CD4-positive, alpha-beta memory T cell (primary cell): ENCODE data around the gene CORO1A. TPM values are rescaled to one million over a fixed set of nuclear protein-coding genes. Genes with fewer than 3 reads are reported as not detected.

Source experiments
- CTCF ChIA-PET: fragments of 350-600 bp; sonication (Branson Sonifier 250); formaldehyde crosslinking; loops from one replicate; lab custom pipeline; 2021; ENCODE audit warnings: inconsistent platforms; ENCODE audit not compliant: partially characterized antibody; lab: Charles Lee
- POLR2A ChIA-PET: fragments of 350-600 bp; sonication (Branson Sonifier 250); formaldehyde crosslinking; loops from one replicate; lab custom pipeline; 2021; ENCODE audit not compliant: partially characterized antibody; lab: Charles Lee
- DNase-seq, 5 donors: peaks; one replicate each; pipeline versions ENCODE4 v3.0.0 to v3.0.0-alpha.2; 2020 to 2022; ENCODE audit warnings: mixed read lengths in 1 of 5
- H3K27ac ChIP-seq: one replicate; pipeline ENCODE4 v1.7.0; 2013; ENCODE audit warnings: low read depth, low read length
- H3K27me3 ChIP-seq: 2 replicates; pipeline ENCODE4 v1.7.0; 2013; ENCODE audit warnings: mild to moderate bottlenecking, low read length, moderate library complexity; ENCODE audit not compliant: insufficient read depth
- H3K36me3 ChIP-seq: 2 replicates; pipeline ENCODE4 v1.7.0; 2013; ENCODE audit warnings: mild to moderate bottlenecking, low read length, moderate library complexity; ENCODE audit not compliant: insufficient read depth
- H3K4me1 ChIP-seq: 2 replicates; pipeline ENCODE4 v1.7.0; 2013; ENCODE audit warnings: mild to moderate bottlenecking, low read length, moderate library complexity; ENCODE audit not compliant: insufficient read depth
- H3K4me3 ChIP-seq, 2 donors: one replicate each; pipeline ENCODE4 v1.7.0; 2013; ENCODE audit warnings: low read length in 2 of 2, mild to moderate bottlenecking in 1 of 2
- H3K9me3 ChIP-seq, 2 donors: one replicate each; pipeline ENCODE4 v1.7.0; 2013; ENCODE audit warnings: low read length in 2 of 2, control low read depth in 1 of 2; ENCODE audit not compliant: control insufficient read depth in 1 of 2
- H3K27ac Mint-ChIP-seq, 7 donors: one replicate each; pipeline ENCODE4 v1.8.0; 2020 to 2021; ENCODE audit warnings: mixed read lengths in 7 of 7, mild to moderate bottlenecking in 6 of 7, inconsistent platforms in 3 of 7, moderate library complexity in 3 of 7
- H3K27me3 Mint-ChIP-seq, 2 donors: one replicate each; pipeline ENCODE4 v1.8.0; 2020 to 2021; ENCODE audit warnings: mixed read lengths in 2 of 2
- H3K36me3 Mint-ChIP-seq, 2 donors: one replicate each; pipeline ENCODE4 v1.8.0; 2020 to 2021; ENCODE audit warnings: mixed read lengths in 2 of 2, inconsistent platforms in 1 of 2, mild to moderate bottlenecking in 1 of 2
- H3K4me1 Mint-ChIP-seq, 4 donors: one replicate each; pipeline ENCODE4 v1.8.0; 2020 to 2021; ENCODE audit warnings: mixed read lengths in 4 of 4, mild to moderate bottlenecking in 1 of 4
- H3K4me3 Mint-ChIP-seq, 8 donors: one replicate each; pipeline ENCODE4 v1.8.0; 2020 to 2021; ENCODE audit warnings: mixed read lengths in 8 of 8, mild to moderate bottlenecking in 7 of 8, moderate library complexity in 6 of 8, inconsistent platforms in 3 of 8
- H3K9me3 Mint-ChIP-seq, 8 donors: one replicate each; pipeline ENCODE4 v1.8.0; 2020 to 2021; ENCODE audit warnings: mixed read lengths in 8 of 8, mild to moderate bottlenecking in 5 of 8, inconsistent platforms in 3 of 8, moderate library complexity in 1 of 8
- intact Hi-C: fragments of 100-400 bp; cut with micrococcal nuclease; formaldehyde crosslinking; loops from one replicate; pipeline ENCODE4 v1.15.1; 2023
- polyA plus RNA-seq, 2 donors: library from polyadenylated mRNA; unstranded; fragments of 300-500 nt; fragmentation: Illumina TruSeq; gene quantifications; one replicate each; pipeline ENCODE4 v1.2.3, GENCODE V29; 2021
- total RNA-seq, 2 experiments: library from RNA; stranded (reverse); gene quantifications; one replicate each; pipeline ENCODE4 v1.2.3, GENCODE V29; 2021

Gene CORO1A
- total and polyA plus RNA-seq, 4 experiments from 2014 or later = 745 to 1,230 (median 993) TPM

DNA sequence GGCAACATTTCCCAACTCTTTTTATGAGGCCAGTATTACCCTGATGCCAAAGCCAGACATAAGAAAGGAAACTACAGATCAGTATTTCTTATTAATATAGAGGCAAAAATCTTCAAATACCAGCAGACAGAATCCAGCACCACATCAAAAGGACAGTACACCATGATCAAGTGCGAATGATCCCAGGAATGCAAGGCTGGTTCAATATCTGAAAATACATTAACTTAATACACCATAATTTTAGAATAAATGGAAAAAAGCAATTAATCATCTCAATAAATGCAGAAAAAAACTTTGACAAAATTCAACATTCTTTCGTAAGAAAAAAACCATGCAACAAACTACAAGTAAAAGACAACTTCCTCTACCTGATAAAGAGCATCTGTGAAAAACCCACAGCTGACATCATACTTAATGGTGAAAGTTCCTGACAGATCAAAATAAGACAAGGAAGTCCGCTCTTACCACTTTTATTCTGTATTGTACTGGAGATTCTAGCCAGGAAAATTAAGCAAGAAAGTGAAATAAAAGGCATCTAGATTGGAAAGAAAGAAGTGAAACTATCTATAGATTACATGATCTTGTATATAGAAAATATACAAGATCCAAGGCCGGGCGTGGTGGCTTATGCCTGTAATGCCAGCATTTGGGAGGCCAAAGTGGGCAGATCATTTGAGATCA, 34.0 kb upstream of the CORO1A start:
- no peaks in the 10 kb centered on the region for H3K36me3 Mint-ChIP-seq

DNA sequence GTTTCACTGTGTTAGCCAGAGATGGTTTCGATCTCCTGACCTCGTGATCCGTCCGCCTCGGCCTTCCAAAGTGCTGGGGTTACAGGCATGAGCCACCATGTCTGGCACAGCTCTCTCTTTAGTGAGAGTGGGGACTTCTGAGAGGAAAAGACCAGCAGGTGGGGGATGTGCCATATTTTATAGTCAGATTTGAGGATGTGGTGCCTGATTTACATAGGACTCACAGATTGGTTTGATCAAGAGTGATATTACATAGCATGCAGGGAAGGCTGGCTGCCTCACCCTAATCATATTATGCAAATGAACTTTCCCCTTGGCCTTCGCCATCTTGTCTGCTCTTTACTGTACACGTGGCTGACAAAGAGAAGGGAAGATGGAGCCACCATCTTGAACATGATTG, 32.3 kb upstream of the CORO1A start:
- no peak overlapping the region for H3K4me3 Mint-ChIP-seq
- Histone ChIP-seq H3K27me3 (no peaks in the 10 kb centered on the region), H3K27ac (no peak overlapping the region), H3K36me3 (no peaks in the 10 kb centered on the region), H3K4me1 (no peaks in the 10 kb centered on the region), H3K9me3 (peaks cover 0 to 6% of the 10 kb centered on the region in 2 donors), H3K4me3 (no peak overlapping the region)
- ChIA-PET CTCF (interaction anchor here (0.6 to 1.0 kb wide), 4 partner anchors 129 to 258 kb away, joined by 3 read pairs; no protein-coding TSS in a partner anchor), POLR2A (no interaction called here)
- peaks cover 0 to 21% (median 9%) of the 10 kb centered on the region in 8 donors for H3K9me3 Mint-ChIP-seq
- no peak overlapping the region for H3K27ac Mint-ChIP-seq
- no peak for DNase-seq
- no peaks in the 10 kb centered on the region for H3K27me3 Mint-ChIP-seq
- intact Hi-C loops = no loop called here
- H3K4me1 Mint-ChIP-seq = no peaks in the 10 kb centered on the region
- H3K36me3 Mint-ChIP-seq = no peaks in the 10 kb centered on the region

More for the DNA sequence above, 34.0 kb upstream of the CORO1A start:
- Histone ChIP-seq H3K9me3 (peaks cover 0 to 6% of the 10 kb centered on the region in 2 donors), H3K27me3 (no peaks in the 10 kb centered on the region), H3K27ac (no peak overlapping the region), H3K4me1 (no peaks in the 10 kb centered on the region), H3K36me3 (no peaks in the 10 kb centered on the region), H3K4me3 (no peak overlapping the region)
- intact Hi-C loops = no loop called here
- Mint-ChIP-seq H3K27me3 (no peaks in the 10 kb centered on the region), H3K27ac (no peak overlapping the region), H3K4me3 (no peak overlapping the region), H3K9me3 (peaks cover 0 to 21% (median 9%) of the 10 kb centered on the region in 8 donors), H3K4me1 (peaks cover 0 to 5% (median 0%) of the 10 kb centered on the region in 4 donors)
- CTCF ChIA-PET = no interaction called here
- DNase-seq = no peak
- POLR2A ChIA-PET = no interaction called here

DNA sequence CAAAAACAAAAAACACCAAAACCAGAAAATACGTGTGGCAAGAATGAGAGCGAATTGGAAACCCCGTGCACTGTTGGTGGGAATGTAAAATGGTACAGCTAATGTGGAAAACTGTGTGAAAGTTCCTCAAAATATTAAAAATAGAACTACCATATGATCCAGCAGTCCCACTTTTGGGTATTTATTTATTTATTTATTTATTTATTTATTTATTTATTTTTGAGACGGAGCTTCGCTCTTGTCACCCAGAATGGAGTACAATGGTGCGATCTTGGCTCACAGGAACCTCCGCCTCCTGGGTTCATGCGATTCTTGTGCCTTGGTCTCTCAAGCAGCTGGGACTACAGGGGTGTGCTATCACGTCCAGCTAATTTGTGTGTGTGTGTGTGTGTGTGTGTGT, 30.9 kb upstream of the CORO1A start:
- no peak overlapping the region for H3K4me3 ChIP-seq
- H3K27me3 ChIP-seq = no peaks in the 10 kb centered on the region
- Mint-ChIP-seq H3K27ac (no peak overlapping the region), H3K4me3 (no peak overlapping the region), H3K4me1 (no peaks in the 10 kb centered on the region), H3K9me3 (peaks cover 0 to 21% (median 9%) of the 10 kb centered on the region in 8 donors), H3K36me3 (no peaks in the 10 kb centered on the region), H3K27me3 (no peaks in the 10 kb centered on the region)
- no peak overlapping the region for H3K27ac ChIP-seq
- no peaks in the 10 kb centered on the region for H3K4me1 ChIP-seq
- CTCF ChIA-PET = no interaction called here
- DNase-seq = no peak
- no peaks in the 10 kb centered on the region for H3K36me3 ChIP-seq
- intact Hi-C loops = no loop called here
- H3K9me3 ChIP-seq = peaks cover 0 to 6% of the 10 kb centered on the region in 2 donors
- POLR2A ChIA-PET = interaction anchor here (1.4 kb wide), 1 partner anchor 31 kb away, joined by 4 read pairs; the partner anchor contains the start of gene CORO1A

DNA sequence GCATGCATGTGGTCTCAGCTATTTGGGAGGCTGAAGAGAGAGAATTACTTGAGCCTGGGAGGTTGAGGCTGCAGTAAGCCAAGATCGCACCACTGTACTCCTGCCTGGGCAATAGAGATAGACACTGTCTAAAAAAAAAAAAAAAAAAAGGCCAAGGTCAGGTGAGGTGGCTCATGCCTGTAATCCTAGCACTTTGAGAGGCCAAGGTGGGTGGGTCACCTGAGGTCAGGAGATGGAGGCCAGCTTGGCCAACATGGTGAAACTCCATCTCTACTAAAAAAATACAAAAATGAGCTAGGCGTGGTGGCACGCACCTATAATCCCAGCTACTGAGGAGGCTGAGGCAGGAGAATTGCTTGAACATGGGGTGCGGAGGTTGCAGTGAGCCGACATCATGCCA, 28.2 kb upstream of the CORO1A start:
- Mint-ChIP-seq H3K4me3 (no peak overlapping the region), H3K36me3 (no peaks in the 10 kb centered on the region), H3K9me3 (peaks cover 0 to 6% (median under 1%) of the 10 kb centered on the region in 8 donors), H3K27me3 (no peaks in the 10 kb centered on the region), H3K27ac (no peak overlapping the region), H3K4me1 (no peaks in the 10 kb centered on the region)
- intact Hi-C loops = no loop called here
- POLR2A ChIA-PET = no interaction called here
- no peak overlapping the region for H3K4me3 ChIP-seq
- H3K27me3 ChIP-seq = no peaks in the 10 kb centered on the region
- CTCF ChIA-PET = interaction anchor here (1.8 kb wide), 1 partner anchor 12 kb away, joined by 4 read pairs; no protein-coding TSS in a partner anchor
- no peak overlapping the region for H3K27ac ChIP-seq
- no peak for DNase-seq
- H3K36me3 ChIP-seq = no peaks in the 10 kb centered on the region
- no peaks in the 10 kb centered on the region for H3K4me1 ChIP-seq
- no peaks in the 10 kb centered on the region for H3K9me3 ChIP-seq

DNA sequence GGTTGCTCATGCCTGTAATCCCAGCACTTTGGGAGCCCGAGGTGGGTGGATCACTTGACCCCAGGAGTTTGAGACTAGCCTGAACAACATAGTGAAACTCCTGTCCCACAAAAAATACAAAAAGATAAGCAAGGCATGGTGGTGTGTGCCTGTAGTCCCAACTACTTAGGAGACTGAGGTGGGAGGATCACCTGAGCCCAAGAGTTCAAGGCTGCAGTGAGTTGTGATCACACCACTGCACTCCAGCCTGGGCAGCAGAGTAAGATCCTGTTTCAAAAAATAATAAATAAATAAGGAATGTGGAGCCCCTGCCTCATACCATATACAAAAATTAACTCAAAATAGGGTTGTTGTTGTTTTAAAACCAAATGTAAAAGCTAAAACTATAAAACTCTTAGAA, 26.2 kb upstream of the CORO1A start:
- Mint-ChIP-seq H3K27me3 (no peaks in the 10 kb centered on the region), H3K36me3 (no peaks in the 10 kb centered on the region), H3K27ac (no peak overlapping the region), H3K4me3 (no peak overlapping the region), H3K4me1 (peaks cover under 1 to 7% (median under 1%) of the 10 kb centered on the region in 4 donors), H3K9me3 (no peaks in the 10 kb centered on the region)
- Histone ChIP-seq H3K4me1 (no peaks in the 10 kb centered on the region), H3K36me3 (no peaks in the 10 kb centered on the region), H3K4me3 (no peak overlapping the region), H3K27ac (no peak overlapping the region), H3K27me3 (no peaks in the 10 kb centered on the region), H3K9me3 (no peaks in the 10 kb centered on the region)
- intact Hi-C loops = no loop called here
- ChIA-PET CTCF (interaction anchor here (1.0 kb wide), 1 partner anchor 26 kb away, joined by 3 read pairs; the partner anchor contains the start of gene CORO1A), POLR2A (interaction anchor here (0.6 to 1.1 kb wide), 3 partner anchors 26 to 34 kb away, joined by 3 to 5 read pairs (median 4); partner anchors contain the start of genes CORO1A and MAPK3)
- no peak for DNase-seq

DNA sequence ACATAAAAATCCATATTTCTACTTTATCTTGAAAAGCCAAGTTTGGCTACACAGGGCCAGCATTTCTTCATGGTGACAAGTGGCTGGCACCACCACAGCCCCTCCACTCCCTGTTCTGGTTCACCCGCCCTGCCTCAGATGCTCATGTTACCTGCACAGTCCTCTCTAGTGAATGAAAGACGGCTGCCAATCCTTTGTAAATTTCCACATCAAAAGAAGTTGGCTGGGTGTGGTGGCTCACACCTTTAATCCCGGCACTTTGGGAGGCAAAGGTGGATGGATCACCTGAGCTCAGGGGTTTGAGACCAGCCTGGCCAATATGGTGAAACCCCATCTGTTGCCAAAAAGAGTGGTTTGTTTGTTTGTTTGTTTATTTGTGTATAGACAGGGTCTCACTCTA, 19.9 kb upstream of the CORO1A start:
- CTCF ChIA-PET = interaction anchor here (0.6 kb wide), 1 partner anchor 13 kb away, joined by 4 read pairs; no protein-coding TSS in a partner anchor
- H3K27ac Mint-ChIP-seq = peak overlapping the region in 2 of 7 donors; percentile 11 to 66
- H3K9me3 Mint-ChIP-seq = no peaks in the 10 kb centered on the region
- H3K27me3 ChIP-seq = no peaks in the 10 kb centered on the region
- intact Hi-C loops = no loop called here
- peak overlapping the region in 1 of 8 donors; percentile 10 for H3K4me3 Mint-ChIP-seq
- H3K36me3 ChIP-seq = no peaks in the 10 kb centered on the region
- DNase-seq = no peak
- peaks cover 20 to 39% (median 29%) of the 10 kb centered on the region in 4 donors for H3K4me1 Mint-ChIP-seq
- H3K36me3 Mint-ChIP-seq = no peaks in the 10 kb centered on the region
- no peak overlapping the region for H3K27ac ChIP-seq
- H3K9me3 ChIP-seq = no peaks in the 10 kb centered on the region
- POLR2A ChIA-PET = interaction anchor here (0.6 to 0.7 kb wide), 2 partner anchors 23 to 1653 kb away, joined by 3 to 4 read pairs; no protein-coding TSS in a partner anchor
- H3K27me3 Mint-ChIP-seq = no peaks in the 10 kb centered on the region
- H3K4me3 ChIP-seq = no peak overlapping the region
- peaks cover 11% of the 10 kb centered on the region for H3K4me1 ChIP-seq

DNA sequence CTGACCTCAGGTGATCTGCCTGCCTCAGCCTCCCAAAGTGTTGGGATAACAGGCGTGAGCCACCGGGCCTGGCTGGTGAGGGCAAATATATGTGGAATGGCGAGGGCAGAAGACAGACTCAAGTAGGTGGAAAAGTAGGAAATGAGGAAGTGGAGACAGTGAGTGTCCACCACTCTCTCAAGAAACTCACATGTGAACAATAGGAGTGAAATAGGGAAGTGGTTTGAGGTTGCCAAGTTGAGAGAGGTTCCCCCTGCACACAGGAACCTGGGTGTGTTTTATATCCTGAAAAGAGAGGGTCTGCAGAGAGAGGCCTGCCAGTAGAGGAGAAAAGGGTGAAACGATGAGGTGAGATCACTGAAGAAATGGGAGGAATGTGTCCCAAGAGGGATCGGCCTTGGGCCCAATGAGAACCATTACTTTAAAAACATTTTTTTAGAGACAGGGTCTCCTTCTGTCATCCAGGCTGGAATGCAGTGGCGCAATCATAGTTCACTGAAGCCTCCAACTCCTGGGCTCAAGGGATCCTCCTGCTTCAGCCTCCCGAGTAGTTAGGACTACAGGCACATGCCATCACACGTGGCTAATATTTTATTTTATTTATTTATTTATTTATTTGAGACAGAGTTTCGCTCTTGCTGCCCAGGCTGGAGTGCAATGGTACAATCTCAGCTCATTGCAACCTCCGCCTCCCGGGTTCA, 17.1 kb upstream of the CORO1A start:
- Histone ChIP-seq H3K4me1 (peaks cover 11% of the 10 kb centered on the region), H3K27ac (no peak overlapping the region), H3K27me3 (no peaks in the 10 kb centered on the region), H3K36me3 (no peaks in the 10 kb centered on the region), H3K4me3 (no peak overlapping the region), H3K9me3 (no peaks in the 10 kb centered on the region)
- CTCF ChIA-PET = no interaction called here
- peak overlapping the region in 7 of 8 donors; percentile 25 to 85 (median 49) for H3K4me3 Mint-ChIP-seq
- H3K27me3 Mint-ChIP-seq = no peaks in the 10 kb centered on the region
- peak overlapping the region in 4 of 7 donors; percentile 60 to 87 (median 76) for H3K27ac Mint-ChIP-seq
- intact Hi-C loops = no loop called here
- POLR2A ChIA-PET = no interaction called here
- peak in 1 of 5 donors; percentile 20 for DNase-seq
- H3K36me3 Mint-ChIP-seq = no peaks in the 10 kb centered on the region
- H3K9me3 Mint-ChIP-seq = no peaks in the 10 kb centered on the region
- H3K4me1 Mint-ChIP-seq = peaks cover 20 to 39% (median 29%) of the 10 kb centered on the region in 4 donors
